Retinal pigment epithelial cell (primary cell): ENCODE data around the gene RAG2.
A peak's percentile ranks its signal among the peaks of the same experiment; 100 is the strongest.

Experiments
- DNase-seq: peaks from one replicate; pipeline ENCODE4 v3.0.0-alpha.2; 2010; ENCODE audit warnings: low read depth
- H3K4me3 ChIP-seq: 2 replicates; pipeline ENCODE4 v1.5.1; 2011; ENCODE audit warnings: mild to moderate bottlenecking, low read length, control low read depth, moderate library complexity
- CTCF ChIP-seq: conservative IDR thresholded peaks from 2 replicates; pipeline ENCODE4 v1.5.1; 2011; ENCODE audit warnings: low read depth, low read length, control low read depth, inconsistent platforms

The RAG2 gene

GRCh38 chr11:36586543-36586942 lies 11.5 kb downstream of the RAG2 start:
- no peak overlapping the region for H3K4me3 ChIP-seq
- TF ChIP-seq CTCF: no peak
- no peak for DNase-seq

- peak; percentile 8 for TF ChIP-seq CTCF
- H3K4me3 ChIP-seq: no peak overlapping the region
- no peak for DNase-seq
Observed at GRCh38 chr11:36583667-36584066, 14.4 kb downstream of the RAG2 start.

GRCh38 chr11:36581536-36581935 lies 16.5 kb downstream of the RAG2 start:
- TF ChIP-seq CTCF: no peak
- H3K4me3 ChIP-seq: no peak overlapping the region
- DNase-seq: no peak

GRCh38 chr11:36578458-36578857 lies 19.6 kb downstream of the RAG2 start:
- no peak overlapping the region for H3K4me3 ChIP-seq
- TF ChIP-seq CTCF: no peak
- peak; percentile 34 for DNase-seq

- DNase-seq: peak; percentile 79
- no peak for TF ChIP-seq CTCF
- H3K4me3 ChIP-seq: no peak overlapping the region
Observed at GRCh38 chr11:36577859-36578258, 20.2 kb downstream of the RAG2 start.

- no peak for DNase-seq
- H3K4me3 ChIP-seq: no peak overlapping the region
- no peak for TF ChIP-seq CTCF
Observed at GRCh38 chr11:36577373-36577772, 20.7 kb downstream of the RAG2 start.

- no peak for TF ChIP-seq CTCF
- no peak for DNase-seq
- no peak overlapping the region for H3K4me3 ChIP-seq
Observed at GRCh38 chr11:36574486-36574885, 23.6 kb downstream of the RAG2 start.
